Measurements from ENCODE around the gene SMIM1. TPM values are rescaled to one million over a fixed set of nuclear protein-coding genes. Genes with fewer than 3 reads are reported as not detected.
"Not testable (repeated sequence)": the region's sequence is repeated elsewhere in the genome, so short reads cannot be mapped to it uniquely, and the experiment has no call there.

The SMIM1 gene
- total RNA-seq, 1 donor from 2014 or later: 1.4 TPM

- Mint-ChIP-seq H3K9me3 (no peaks in the 10 kb centered on the region), H3K4me1 (peaks cover 31% of the 10 kb centered on the region), H3K4me3 (peak within 1 kb of the TSS; percentile 88), H3K27me3 (peaks cover 10% of the 10 kb centered on the region), H3K36me3 (ENCODE audit: low read depth) (peaks cover 5% of the 10 kb centered on the region), H3K27ac (peak within 1 kb of the TSS; percentile 90)
- peak; percentile 99 for DNase-seq
- intact Hi-C loops (cut with micrococcal nuclease): loop anchor here (1.0 kb wide), 5 partner anchors 24 to 146 kb away; partner anchors contain the start of genes C1orf174, CEP104, DFFB and SMIM1
These were observed 23.9 kb downstream of the SMIM1 start, which contains the start of gene LRRC47 for GRCh38 chr1:3796215-3797061. LRRC47 (minus strand) TSS chr1:3796498; CDS start chr1:3796476, 22 bp downstream.

DNA sequence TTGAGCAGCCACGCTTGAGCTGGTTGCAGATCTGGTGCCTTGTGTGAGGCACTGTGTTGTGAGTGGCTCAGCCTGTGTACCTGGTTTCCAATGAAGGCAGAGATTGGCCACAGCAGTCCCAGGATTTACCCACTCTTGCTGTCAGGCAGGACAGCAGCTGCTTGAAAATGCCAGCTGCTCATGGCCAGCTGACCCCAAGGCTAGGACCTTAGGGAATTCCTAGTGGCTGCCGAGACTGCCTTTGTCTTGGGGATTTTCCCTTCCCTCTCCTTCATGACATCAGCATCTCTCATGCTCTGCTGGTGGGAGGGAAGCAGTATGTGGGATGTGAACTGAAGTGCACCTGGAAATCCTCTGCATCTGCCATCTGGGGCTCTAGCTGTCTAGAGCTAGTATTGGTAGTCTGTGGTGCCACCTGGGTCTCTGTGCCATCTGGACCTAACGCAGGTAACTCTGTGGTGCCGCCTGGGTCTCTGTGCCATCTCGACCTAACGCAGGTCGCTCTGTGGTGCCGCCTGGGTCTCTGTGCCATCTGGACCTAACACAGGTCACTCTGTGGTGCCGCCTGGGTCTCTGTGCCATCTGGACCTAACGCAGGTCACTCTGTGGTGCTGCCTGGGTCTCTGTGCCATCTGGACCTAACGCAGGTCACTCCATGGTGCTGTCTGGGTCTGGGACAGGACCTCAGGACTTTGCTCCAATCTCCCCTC lies 27.6 kb downstream of the SMIM1 start:
- H3K27ac Mint-ChIP-seq: no peak overlapping the region
- peaks cover 16% of the 10 kb centered on the region for H3K27me3 Mint-ChIP-seq
- no peak for DNase-seq
- peaks cover 17% of the 10 kb centered on the region for H3K4me1 Mint-ChIP-seq
- H3K9me3 Mint-ChIP-seq: no peaks in the 10 kb centered on the region
- intact Hi-C loops (cut with micrococcal nuclease): no loop called here
- no peak overlapping the region for H3K4me3 Mint-ChIP-seq
- H3K36me3 Mint-ChIP-seq (ENCODE audit: low read depth): no peaks in the 10 kb centered on the region

GRCh38 chr1:3800795-3801194 lies 28.2 kb downstream of the SMIM1 start:
- intact Hi-C loops (cut with micrococcal nuclease): loop anchor here (1.0 kb wide), 1 partner anchor 24 kb away; no protein-coding TSS in a partner anchor

GRCh38 chr1:3803905-3804626 lies 31.5 kb downstream of the SMIM1 start:
- H3K9me3 Mint-ChIP-seq: no peaks in the 10 kb centered on the region
- peaks cover 16% of the 10 kb centered on the region for H3K27me3 Mint-ChIP-seq
- peaks cover 6% of the 10 kb centered on the region for H3K4me1 Mint-ChIP-seq
- DNase-seq: no peak
- intact Hi-C loops (cut with micrococcal nuclease): no loop called here
- H3K4me3 Mint-ChIP-seq: no peak overlapping the region
- no peak overlapping the region for H3K27ac Mint-ChIP-seq
- no peaks in the 10 kb centered on the region for H3K36me3 Mint-ChIP-seq (ENCODE audit: low read depth)

More at GRCh38 chr1:3800795-3801194, 28.2 kb downstream of the SMIM1 start:
- not testable (repeated sequence) for DNase-seq; H3K4me3 Mint-ChIP-seq; H3K36me3 Mint-ChIP-seq (ENCODE audit: low read depth); H3K9me3 Mint-ChIP-seq
- H3K27ac Mint-ChIP-seq: peak overlapping the region; percentile 42
- H3K27me3 Mint-ChIP-seq: peaks cover 16% of the 10 kb centered on the region
- H3K4me1 Mint-ChIP-seq: peaks cover 13% of the 10 kb centered on the region

DNA sequence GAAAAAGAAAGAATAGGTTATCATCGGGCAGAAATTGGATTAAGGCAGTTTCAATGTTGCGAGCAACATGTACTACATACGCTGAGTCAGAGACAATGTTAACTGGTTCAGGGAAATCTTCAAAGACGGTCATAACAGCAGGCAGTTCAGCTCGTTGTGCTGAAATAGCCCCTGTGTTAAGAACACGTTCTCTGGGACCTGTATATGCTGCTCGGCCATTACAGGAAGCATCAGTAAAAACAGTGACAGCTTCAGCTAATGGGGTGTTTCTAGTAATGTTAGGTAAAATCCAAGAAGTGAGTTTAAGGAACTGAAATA lies 32.0 kb downstream of the SMIM1 start:
- peaks cover 16% of the 10 kb centered on the region for H3K27me3 Mint-ChIP-seq
- intact Hi-C loops (cut with micrococcal nuclease); H3K4me1 Mint-ChIP-seq; H3K4me3 Mint-ChIP-seq; H3K36me3 Mint-ChIP-seq (ENCODE audit: low read depth); H3K27ac Mint-ChIP-seq; H3K9me3 Mint-ChIP-seq; DNase-seq: not testable (repeated sequence)

GRCh38 chr1:3805038-3805437 lies 32.5 kb downstream of the SMIM1 start:
- intact Hi-C loops (cut with micrococcal nuclease): no loop called here
- Mint-ChIP-seq H3K4me3 (no peak overlapping the region), H3K9me3 (no peaks in the 10 kb centered on the region), H3K27me3 (peaks cover 13% of the 10 kb centered on the region), H3K27ac (no peak overlapping the region), H3K36me3 (ENCODE audit: low read depth) (no peaks in the 10 kb centered on the region), H3K4me1 (peaks cover 6% of the 10 kb centered on the region)
- DNase-seq: no peak

DNA sequence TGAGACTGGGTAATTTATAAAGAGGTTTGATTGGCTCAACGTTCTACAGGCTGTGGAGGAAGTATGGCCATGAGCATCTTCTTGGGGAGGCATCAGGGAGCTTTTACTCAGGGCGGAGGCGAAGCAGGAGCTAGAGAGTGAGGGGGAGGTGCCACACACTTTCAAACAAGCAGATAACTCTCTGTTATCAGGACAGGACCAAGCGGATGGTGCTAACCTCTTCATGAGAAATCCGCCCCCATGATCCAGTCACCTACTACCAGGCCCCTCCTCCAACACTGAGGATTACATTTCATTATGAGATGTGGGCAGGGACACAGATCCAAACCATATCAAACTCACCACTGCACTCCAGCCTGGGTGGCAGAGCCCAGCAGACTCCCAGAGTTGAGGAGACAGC lies 35.2 kb downstream of the SMIM1 start:
- Mint-ChIP-seq H3K27ac (no peak overlapping the region), H3K4me3 (no peak overlapping the region), H3K4me1 (no peaks in the 10 kb centered on the region), H3K36me3 (ENCODE audit: low read depth) (no peaks in the 10 kb centered on the region), H3K27me3 (peaks cover 2% of the 10 kb centered on the region), H3K9me3 (no peaks in the 10 kb centered on the region)
- intact Hi-C loops (cut with micrococcal nuclease): no loop called here
- no peak for DNase-seq

- H3K9me3 Mint-ChIP-seq: no peaks in the 10 kb centered on the region
- DNase-seq: no peak
- H3K27ac Mint-ChIP-seq: no peak overlapping the region
- intact Hi-C loops (cut with micrococcal nuclease): no loop called here
- no peaks in the 10 kb centered on the region for H3K27me3 Mint-ChIP-seq
- H3K4me3 Mint-ChIP-seq: no peak overlapping the region
- H3K36me3 Mint-ChIP-seq (ENCODE audit: low read depth): no peaks in the 10 kb centered on the region
- no peaks in the 10 kb centered on the region for H3K4me1 Mint-ChIP-seq
These were observed 37.1 kb downstream of the SMIM1 start for GRCh38 chr1:3809680-3810079.

DNA sequence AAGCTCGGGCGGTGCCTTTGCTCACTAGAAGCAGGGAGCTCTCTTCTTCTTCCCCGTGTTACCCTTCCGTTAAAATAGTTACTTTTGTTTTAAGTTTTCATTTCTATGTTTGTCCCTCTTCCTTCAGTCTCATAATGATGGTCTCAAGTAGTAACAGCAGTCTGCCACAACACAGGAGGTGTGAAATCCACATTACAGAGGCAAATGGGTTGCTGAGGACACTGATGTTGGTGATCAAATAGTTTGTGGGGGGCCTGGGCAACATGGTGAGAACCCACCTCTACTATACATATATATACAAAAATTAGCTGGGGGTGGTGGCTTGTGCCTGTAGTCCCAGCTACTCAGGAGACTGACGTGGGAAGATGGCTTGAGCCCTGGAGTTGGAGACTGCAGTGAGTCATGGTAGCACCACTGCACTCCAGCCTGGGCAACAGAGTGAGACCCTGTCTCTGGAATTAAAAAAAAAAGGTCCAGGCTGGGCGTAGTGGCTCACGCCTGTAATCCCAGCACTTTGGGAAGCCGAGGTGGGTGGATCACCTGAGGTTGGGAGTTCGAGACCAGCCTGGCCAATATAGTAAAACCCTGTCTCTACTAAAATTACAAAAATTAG lies 37.7 kb downstream of the SMIM1 start:
- H3K9me3 Mint-ChIP-seq; intact Hi-C loops (cut with micrococcal nuclease); DNase-seq; H3K27me3 Mint-ChIP-seq; H3K4me1 Mint-ChIP-seq; H3K36me3 Mint-ChIP-seq (ENCODE audit: low read depth); H3K27ac Mint-ChIP-seq; H3K4me3 Mint-ChIP-seq: not testable (repeated sequence)

- no peaks in the 10 kb centered on the region for H3K4me1 Mint-ChIP-seq
- no peak for DNase-seq
- intact Hi-C loops (cut with micrococcal nuclease): no loop called here
- H3K27ac Mint-ChIP-seq: no peak overlapping the region
- no peak overlapping the region for H3K4me3 Mint-ChIP-seq
- no peaks in the 10 kb centered on the region for H3K27me3 Mint-ChIP-seq
- H3K36me3 Mint-ChIP-seq (ENCODE audit: low read depth): no peaks in the 10 kb centered on the region
- H3K9me3 Mint-ChIP-seq: no peaks in the 10 kb centered on the region
These were observed 39.0 kb downstream of the SMIM1 start for GRCh38 chr1:3811595-3811911.

DNA sequence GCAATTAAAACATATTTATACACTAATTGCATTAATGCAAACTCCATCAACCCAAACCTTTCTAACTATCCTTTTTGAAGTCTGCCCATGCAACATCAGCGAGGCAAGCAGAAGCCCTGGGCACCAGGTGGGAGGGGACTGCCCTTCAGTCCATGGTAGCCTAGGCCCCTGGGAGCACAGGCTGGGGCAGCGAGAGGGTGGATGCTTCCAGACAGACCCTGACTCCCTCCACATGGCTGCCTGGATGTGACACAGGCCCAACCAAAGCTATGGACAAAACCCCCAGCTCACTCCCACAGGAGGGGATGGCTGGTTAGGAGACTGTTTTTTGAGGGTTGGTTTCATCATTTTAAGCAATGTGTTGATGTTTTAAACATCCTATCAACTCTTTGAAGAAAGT lies 41.5 kb downstream of the SMIM1 start:
- H3K36me3 Mint-ChIP-seq (ENCODE audit: low read depth): no peaks in the 10 kb centered on the region
- no peaks in the 10 kb centered on the region for H3K9me3 Mint-ChIP-seq
- no peaks in the 10 kb centered on the region for H3K4me1 Mint-ChIP-seq
- no peaks in the 10 kb centered on the region for H3K27me3 Mint-ChIP-seq
- H3K4me3 Mint-ChIP-seq: no peak overlapping the region
- intact Hi-C loops (cut with micrococcal nuclease): no loop called here
- DNase-seq: no peak
- no peak overlapping the region for H3K27ac Mint-ChIP-seq

GRCh38 chr1:3814771-3815561 lies 42.4 kb downstream of the SMIM1 start:
- Mint-ChIP-seq H3K4me1 (no peaks in the 10 kb centered on the region), H3K9me3 (no peaks in the 10 kb centered on the region), H3K36me3 (ENCODE audit: low read depth) (peaks cover 4% of the 10 kb centered on the region), H3K4me3 (no peak overlapping the region), H3K27ac (no peak overlapping the region), H3K27me3 (no peaks in the 10 kb centered on the region)
- intact Hi-C loops (cut with micrococcal nuclease): no loop called here
- no peak for DNase-seq

Data from activated CD4-positive, alpha-beta T cell treated with anti-CD3 and anti-CD28 coated beads, Interleukin-2, amount 10 ng/mL, durations not matched to agents 24 days and 14 days (primary cell).